GM08714 (cell line): ENCODE measurements around the gene TNNI3.

Experiments used
- H3K4me3 ChIP-seq: fragments of 200-500 bp; sonication (Bioruptor generic); 2 replicates; pipeline ENCODE4 v1.5.1; 2014; ENCODE audit warnings: mild to moderate bottlenecking, low read length, inconsistent platforms
- ZNF274 ChIP-seq: IDR thresholded peaks from 2 replicates; pipeline ENCODE4 v1.6.1; 2012; ENCODE audit warnings: mild to moderate bottlenecking, low read depth, low read length

TNNI3 gene

DNA sequence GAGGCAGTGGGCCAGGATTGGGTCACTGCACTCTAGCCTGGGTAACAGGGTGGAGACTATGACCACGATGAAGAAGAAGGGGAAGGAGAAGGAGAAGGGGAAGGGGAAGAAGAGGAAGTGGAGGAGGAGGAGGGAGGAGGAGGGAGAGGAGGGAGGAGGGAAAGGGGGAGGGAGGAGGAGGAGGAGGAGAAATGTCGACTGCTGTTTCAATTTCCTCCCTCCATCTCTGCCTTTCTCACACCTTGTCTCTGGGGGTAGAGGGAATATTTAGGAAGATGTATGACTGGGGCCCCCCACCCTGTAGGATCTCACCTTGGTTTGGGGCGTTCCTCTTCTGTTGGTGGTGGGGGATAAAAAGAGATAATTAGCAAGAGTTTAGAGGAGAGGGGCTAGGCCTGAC is 12.3 kb downstream of the TNNI3 start:
- no peak for TF ChIP-seq ZNF274
- no peak overlapping the region for H3K4me3 ChIP-seq

DNA sequence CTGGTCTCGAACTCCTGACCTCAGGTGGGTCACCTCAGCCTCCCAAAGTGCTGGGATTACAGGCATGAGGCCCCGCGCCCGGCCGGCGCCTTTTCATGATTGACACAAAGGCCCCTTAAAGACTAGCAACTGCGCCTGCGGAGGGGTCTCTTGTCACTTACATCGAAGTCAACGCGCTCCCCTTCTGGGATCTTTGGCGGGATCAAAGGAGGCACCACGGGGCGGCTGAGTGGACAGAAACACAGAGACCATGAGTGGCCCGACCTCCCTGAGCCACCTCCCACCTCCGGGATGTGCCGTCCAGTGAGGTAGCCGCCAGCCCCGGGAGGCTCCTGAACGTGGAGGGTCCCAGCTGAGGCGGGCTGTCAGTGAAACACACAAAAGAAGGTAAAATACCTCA is 15.8 kb downstream of the TNNI3 start:
- TF ChIP-seq ZNF274 = no peak
- H3K4me3 ChIP-seq = no peak overlapping the region

DNA sequence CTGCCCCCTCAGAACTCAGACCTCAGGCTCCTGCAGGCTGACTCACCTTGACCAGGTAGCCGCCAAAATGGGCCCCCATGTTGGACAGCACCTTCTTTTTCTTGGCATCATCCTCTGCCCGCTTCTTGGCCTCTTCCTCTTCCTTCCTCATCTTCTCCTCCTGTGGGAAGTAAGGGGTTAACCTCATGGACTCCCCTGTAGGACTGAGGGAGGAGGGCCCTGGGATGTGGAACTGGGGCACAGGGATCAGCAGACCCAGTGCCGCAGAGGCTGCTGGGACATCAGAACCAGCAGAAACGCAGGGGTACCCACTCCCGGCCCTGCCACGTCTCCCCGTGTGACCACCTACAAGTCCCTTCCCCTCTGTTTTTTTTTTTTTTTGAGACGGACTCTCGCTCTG is 19.6 kb downstream of the TNNI3 start:
- no peak overlapping the region for H3K4me3 ChIP-seq
- TF ChIP-seq ZNF274 = no peak

DNA sequence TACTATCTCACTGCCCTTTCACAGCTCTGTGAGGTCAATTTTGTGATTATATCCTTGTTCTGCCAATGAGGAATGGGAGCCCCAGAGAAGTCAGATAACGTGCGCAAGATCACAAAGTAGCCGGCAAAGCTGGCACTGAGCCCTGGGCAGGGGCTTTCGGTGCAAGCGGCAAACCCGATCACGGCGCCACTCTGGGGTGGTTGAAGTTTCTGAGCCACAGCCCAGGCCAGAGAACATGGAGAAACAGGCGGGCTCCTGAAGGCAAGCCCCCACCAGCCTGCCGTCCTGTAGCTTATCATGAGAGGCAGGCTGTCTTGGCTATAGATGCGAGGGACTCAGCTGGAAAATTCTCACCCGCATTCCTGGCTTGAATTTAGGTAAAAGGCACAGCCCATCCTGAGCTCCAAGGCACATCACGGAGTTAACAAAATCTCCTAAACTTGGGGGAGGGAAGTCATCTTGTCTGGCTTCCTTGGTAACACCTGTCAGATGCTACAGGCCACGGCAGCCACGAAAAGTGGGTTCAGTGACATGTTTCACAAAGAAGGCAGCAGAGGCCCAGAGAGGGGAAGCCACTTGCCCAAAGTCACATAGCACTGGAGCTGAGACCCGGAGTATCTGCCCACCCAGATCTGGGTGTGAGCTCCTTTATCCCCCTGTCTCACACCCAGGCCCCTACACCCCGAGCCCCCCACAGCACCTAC is 21.0 kb downstream of the TNNI3 start:
- no peak for TF ChIP-seq ZNF274
- no peak overlapping the region for H3K4me3 ChIP-seq

DNA sequence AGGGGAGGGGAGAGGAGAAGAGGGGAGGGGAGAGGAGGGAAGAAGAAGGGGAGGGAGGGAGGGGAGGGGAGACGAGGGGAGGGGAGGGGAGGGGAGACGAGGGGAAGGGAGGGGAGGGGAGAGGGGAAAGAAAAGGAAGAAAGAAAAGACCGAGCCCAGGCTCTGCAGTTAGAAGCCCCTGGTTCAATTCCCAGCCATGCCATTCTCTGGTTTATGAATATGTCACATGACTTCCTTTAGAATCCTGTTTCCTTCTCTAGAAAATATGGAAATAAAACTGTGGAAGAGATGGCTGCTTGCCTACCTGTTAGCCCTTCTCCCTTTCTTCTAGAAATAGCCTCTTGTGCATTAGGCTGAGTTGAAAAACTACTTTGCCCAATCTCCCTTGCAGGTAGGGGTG is 22.8 kb downstream of the TNNI3 start:
- H3K4me3 ChIP-seq = no peak overlapping the region
- TF ChIP-seq ZNF274 = no peak

DNA sequence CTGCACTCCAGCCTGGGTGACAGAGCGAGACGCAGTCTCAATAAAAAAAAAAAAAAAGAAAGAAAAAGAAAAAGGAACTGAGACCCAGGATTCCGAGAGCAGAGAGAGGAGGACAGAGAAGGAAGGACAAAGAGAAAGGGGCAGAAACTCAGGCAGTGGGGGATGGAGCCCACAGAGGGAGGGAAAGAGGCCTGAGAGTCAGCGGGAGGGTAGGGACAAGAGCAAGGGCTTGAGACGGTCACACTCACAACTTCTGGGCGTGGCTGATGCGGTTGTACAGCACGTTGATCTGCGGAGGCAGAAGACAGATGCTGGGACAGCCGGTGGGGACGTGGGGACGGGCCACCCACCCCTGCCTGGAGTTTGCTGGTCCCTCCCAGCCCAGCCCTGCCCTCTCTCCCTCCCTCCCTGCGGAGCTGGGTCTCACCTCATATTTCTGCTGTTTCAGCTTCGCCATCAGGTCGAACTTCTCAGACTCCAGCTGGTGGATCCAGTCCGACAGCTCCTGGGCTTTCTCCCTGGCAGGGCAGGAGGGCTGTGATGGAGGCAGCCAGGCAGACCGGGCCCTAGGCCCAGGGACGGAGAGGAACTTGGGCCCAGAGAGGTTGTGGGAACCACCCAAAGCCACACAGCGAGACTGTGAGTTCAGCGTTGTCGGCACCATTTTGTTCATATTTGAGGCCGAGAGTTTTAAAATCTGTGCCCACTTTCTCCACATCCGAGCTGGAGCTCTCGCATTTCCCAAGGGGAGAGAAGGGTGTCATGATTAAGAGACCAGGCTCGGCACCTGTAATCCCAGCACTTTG is 23.7 kb downstream of the TNNI3 start:
- no peak overlapping the region for H3K4me3 ChIP-seq
- no peak for TF ChIP-seq ZNF274

DNA sequence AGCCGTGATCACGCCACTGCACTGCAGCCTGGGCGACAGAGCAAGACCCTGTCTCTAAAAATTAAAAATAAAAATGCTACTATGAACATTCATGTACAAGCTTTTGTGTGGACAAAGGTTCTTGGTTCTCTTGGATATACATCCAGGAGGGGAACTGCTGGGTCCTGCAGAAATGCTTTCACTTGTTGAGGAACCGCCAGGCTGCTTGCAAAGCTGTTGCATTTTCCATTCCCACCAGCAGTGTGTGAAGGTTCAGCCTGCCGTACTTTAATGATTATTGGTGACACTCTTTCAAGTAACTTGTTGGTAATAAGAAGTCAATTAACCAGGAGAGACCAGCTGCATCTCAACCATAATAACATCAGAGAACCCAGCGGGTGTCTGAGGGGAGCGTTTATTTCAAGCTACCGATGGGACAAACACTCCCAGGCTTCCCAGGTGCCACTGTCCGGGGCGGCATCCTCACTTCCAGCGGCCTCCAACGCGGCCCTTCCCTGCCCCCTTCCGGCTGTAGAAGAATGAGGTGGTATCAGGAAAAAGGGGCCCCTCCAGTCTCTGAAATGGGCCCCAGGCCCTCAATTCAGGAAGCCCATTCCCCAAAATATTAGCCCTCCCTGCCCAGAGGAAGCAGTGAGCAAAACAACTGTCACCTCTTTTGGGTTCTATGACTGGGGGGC is 24.9 kb downstream of the TNNI3 start:
- TF ChIP-seq ZNF274 = no peak
- no peak overlapping the region for H3K4me3 ChIP-seq

DNA sequence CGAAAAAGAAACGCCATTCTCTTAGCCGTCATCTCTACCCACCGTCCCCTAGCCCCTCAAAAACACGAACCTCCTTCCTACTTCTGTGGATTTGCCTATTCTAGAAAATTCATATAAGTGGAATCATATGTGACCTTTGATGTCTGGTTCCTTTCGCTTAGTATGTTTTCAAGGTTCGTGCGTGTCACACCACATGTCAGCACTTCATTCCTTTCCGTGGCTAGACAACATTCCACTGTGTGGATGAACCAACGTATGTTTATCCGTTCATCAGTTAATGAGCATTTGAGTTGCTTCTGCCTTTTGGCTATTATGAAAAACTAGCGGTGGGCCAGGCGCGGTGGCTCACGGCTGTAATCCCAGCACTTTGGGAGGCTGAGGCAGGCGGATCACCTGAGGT is 26.1 kb downstream of the TNNI3 start:
- TF ChIP-seq ZNF274 = no peak
- no peak overlapping the region for H3K4me3 ChIP-seq

DNA sequence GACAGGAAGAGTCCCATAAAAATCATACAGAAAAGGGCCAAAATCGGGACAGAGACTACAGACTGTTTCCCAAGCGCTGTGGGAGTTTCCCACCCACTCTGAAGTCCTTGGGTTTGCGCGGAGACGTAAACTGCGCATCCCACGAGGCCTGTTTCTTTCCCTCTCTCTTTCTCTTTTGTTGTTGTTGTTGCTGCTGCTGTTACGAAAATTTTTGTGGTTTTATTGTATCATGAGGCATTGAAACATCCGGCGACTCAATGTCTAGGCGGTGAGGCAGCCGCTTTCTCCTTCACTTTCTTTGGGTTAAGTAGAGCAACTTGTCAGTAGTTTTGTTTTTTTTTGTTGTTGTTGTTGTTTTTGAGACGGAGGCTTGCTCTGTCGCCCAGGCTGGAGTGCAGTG is 38.5 kb downstream of the TNNI3 start:
- H3K4me3 ChIP-seq = no peak overlapping the region

DNA sequence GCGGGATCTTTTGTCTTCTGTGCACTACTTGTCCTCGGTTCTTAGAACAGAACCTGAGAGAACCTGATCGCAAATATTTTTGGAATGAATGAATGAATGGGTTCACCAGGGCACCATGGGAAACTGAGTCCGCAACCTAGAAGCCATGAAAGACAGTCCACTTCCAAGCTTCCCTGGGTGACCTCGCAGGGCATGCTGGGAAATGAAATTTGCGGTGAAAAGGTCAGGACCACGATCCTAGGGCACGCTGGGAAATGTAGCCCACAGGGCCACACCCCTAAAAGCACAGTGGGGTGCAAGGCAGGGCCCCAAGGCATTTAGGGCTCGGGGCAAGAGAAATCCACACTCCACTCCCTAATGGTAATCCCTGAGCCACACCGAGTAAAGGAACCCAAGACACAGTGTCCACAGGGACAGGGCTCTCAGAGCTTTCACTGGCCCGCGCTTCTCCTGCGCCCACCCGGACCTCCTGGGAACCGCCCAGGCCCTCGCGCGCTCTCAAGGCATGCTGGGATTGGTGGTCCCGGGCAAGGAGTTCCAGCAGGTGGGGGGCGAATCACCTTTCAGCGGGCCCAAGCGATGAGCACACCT is 39.0 kb downstream of the TNNI3 start:
- peak overlapping the region; percentile 85; the same call in 1 of the 2 replicates for H3K4me3 ChIP-seq
- no peak for TF ChIP-seq ZNF274

More for the DNA sequence above, 38.5 kb downstream of the TNNI3 start:
- TF ChIP-seq ZNF274 = no peak

DNA sequence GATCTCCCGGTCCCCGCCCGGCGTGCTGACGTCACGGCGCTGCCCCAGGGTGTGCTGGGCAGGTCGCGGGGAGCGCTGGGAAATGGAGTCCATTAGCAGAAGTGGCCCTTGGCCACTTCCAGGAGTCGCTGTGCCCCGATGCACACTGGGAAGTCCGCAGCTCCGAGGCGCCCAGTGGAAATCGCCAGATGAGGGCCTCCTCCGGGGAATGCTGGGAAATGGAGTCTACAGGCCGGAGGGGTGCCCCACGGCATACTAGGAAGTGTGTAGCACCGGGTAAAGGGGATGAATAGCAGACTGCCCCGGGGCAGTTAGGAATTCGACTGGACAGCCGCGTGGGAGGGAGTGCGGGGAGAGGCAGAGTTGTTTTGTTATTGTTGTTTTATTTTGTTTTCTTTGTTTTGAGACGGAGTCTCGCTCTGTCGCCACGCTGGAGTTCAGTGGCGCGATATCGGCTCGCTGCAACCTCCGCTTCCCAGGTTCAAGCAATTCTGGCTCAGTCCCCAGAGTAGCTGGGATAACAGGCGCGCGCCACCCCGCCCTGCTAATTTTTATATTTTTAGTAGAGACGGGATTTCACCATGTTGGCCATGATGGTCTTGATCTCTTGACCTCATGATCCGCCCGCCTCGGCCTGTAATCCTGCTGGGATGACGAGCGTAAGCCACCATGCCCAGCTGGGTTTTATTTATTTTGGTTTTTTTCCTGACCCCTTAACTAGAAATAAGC is 39.7 kb downstream of the TNNI3 start:
- no peak for TF ChIP-seq ZNF274
- peak overlapping the region; percentile 85 for H3K4me3 ChIP-seq

DNA sequence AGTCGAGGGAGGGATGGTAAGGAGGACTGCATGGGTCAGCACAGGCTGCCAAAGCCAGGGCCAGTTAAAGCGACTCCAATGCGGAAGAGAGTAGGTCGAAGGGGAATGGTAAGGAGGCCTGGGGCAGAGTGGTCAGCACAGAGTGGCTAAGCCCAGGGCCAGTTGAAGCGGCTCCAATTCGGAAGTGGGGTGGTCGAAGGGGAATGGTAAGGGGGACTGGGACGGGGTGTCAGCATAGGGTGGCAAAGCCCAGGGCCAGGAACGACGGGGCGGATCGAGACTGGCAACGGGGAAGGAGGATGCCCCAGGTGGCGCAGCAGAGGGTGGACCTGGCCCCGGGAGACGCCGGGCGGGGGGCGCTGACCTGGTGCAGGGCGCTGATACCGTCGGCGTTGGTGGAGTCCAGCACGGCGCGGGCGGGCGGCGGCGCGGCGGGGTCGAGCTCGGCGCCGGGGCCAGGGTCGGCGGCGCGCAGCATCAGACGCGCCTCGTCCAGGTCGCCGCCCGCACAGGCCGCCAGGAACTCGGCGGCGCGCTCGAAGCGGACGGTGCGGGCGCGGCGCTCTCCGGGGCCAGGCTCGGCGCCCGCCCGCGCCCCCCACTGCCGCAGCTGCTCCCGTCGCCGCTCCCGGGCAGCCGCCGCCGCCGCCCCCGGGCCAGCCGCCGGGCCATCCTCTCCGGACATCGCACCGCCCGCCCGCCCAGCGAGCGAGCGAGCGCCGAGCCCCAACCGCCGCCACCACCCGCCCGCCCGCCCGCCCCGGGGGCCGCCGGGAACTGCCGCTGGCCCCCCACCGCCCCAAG is 40.5 kb downstream of the TNNI3 start, which contains the start of gene PPP1R12C:
TSS of gene PPP1R12C (minus strand) at position 779 of the 804 bp plus-strand sequence. CDS start at position 685, 94 bp downstream.
- TF ChIP-seq ZNF274 = no peak
- peak within 1 kb of the TSS; percentile 85 for H3K4me3 ChIP-seq
